HG02759 (cell line): ENCODE data around the gene DOCK2.
"Not testable (repeated sequence)": the region's sequence is repeated elsewhere in the genome, so short reads cannot be mapped to it uniquely, and the experiment has no call there.

ENCODE experiments used
- ATAC-seq: cut with Tn5 transposase; IDR thresholded peaks from one replicate; pipeline ENCODE4 v1.9.1; 2021; ENCODE audit warnings: mild to moderate bottlenecking, moderate library complexity; ENCODE audit not compliant: unreplicated experiment

DOCK2 gene

GRCh38 chr5:169637085-169637548, at the start of gene DOCK2:
DOCK2 (plus strand) TSS chr5:169637275; CDS start chr5:169637327, 52 bp downstream.
- peak; percentile 92 for ATAC-seq

- ATAC-seq, result no peak
These were observed 46.5 kb upstream of the DOCK2 start for GRCh38 chr5:169590602-169591001.

GRCh38 chr5:169591636-169592035, 45.4 kb upstream of the DOCK2 start:
- no peak for ATAC-seq

GRCh38 chr5:169592937-169593650, 44.0 kb upstream of the DOCK2 start:
- ATAC-seq, result no peak

GRCh38 chr5:169595172-169595820, 41.8 kb upstream of the DOCK2 start:
- no peak for ATAC-seq

GRCh38 chr5:169599451-169599850, 37.6 kb upstream of the DOCK2 start:
- no peak for ATAC-seq

- no peak for ATAC-seq
These were observed 34.5 kb upstream of the DOCK2 start for GRCh38 chr5:169602535-169602934.

GRCh38 chr5:169606279-169606678, 30.8 kb upstream of the DOCK2 start:
- no peak for ATAC-seq

- no peak for ATAC-seq
These were observed 29.2 kb upstream of the DOCK2 start for GRCh38 chr5:169607882-169608281.

GRCh38 chr5:169609716-169610115, 27.4 kb upstream of the DOCK2 start:
- ATAC-seq, result no peak

GRCh38 chr5:169610606-169611005, 26.5 kb upstream of the DOCK2 start:
- no peak for ATAC-seq

- ATAC-seq, result no peak
These were observed 21.5 kb upstream of the DOCK2 start for GRCh38 chr5:169615561-169615960.

- ATAC-seq, result not testable (repeated sequence)
These were observed 12.8 kb upstream of the DOCK2 start for GRCh38 chr5:169624307-169624706.

GRCh38 chr5:169626779-169627178, 10.3 kb upstream of the DOCK2 start:
- no peak for ATAC-seq

GRCh38 chr5:169627551-169627950, 9.5 kb upstream of the DOCK2 start:
- no peak for ATAC-seq

GRCh38 chr5:169628892-169629291, 8.2 kb upstream of the DOCK2 start:
- no peak for ATAC-seq

GRCh38 chr5:169629847-169630548, 7.1 kb upstream of the DOCK2 start:
- no peak for ATAC-seq

GRCh38 chr5:169631360-169631759, 5.7 kb upstream of the DOCK2 start:
- no peak for ATAC-seq

GRCh38 chr5:169632946-169633345, 4.1 kb upstream of the DOCK2 start:
- ATAC-seq, result no peak

- ATAC-seq, result no peak
These were observed 2.5 kb upstream of the DOCK2 start for GRCh38 chr5:169634606-169635005.

GRCh38 chr5:169635936-169636335, 1.1 kb upstream of the DOCK2 start:
- no peak for ATAC-seq
